Stimulated activated CD8-positive, alpha-beta memory T cell treated with anti-CD3 and anti-CD28 coated beads, Interleukin-4, amount 100 ng/mL, for 24 hours (primary cell): ENCODE measurements around the gene TPD52L1.
"Not testable (repeated sequence)": the region's sequence is repeated elsewhere in the genome, so short reads cannot be mapped to it uniquely, and the experiment has no call there.

Experiments used
- DNase-seq: peaks from one replicate; pipeline ENCODE4 v3.0.0-alpha.2; 2020; ENCODE audit warnings: low read depth

TPD52L1 gene, protein sequence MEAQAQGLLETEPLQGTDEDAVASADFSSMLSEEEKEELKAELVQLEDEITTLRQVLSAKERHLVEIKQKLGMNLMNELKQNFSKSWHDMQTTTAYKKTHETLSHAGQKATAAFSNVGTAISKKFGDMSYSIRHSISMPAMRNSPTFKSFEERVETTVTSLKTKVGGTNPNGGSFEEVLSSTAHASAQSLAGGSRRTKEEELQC

DNA sequence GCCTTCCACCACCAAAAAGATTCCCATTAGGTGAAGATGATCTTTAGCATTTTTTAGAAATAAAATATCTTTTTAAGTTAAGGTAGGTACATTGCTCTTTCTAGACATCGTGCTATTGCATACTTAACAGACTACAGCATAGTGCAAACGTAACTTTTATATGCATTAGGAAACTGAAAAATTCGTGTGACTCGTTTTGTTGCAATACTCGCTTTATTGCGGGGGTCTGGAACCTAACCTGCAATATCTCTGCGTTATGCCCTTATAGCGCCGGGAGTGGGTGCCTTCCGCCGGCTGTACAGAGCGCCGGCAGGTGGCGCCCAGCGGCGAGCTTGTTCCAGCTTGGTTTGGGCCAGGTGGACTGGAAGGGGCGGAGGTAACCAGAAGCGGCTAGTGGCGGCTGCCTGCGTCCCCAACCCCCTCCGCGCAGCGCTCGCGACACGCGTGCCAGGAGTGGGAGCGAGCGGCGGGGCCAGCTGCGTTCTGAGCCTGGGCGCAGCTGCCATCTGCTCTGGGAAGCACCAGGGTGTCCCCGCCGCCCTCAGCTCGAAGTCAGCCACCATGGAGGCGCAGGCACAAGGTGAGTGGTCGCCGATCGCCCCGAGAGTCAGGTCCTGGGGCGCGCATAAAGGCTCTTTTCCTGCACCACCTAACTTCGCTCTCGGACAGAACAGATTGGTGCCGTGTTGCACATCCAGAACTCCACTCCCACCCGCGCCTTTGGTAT is at the start of gene TPD52L1:
TSS of gene TPD52L1 (plus strand) at position 383 of the 727 bp plus-strand sequence. CDS start at position 562, 179 bp downstream.
- DNase-seq: peak; percentile 26

DNA sequence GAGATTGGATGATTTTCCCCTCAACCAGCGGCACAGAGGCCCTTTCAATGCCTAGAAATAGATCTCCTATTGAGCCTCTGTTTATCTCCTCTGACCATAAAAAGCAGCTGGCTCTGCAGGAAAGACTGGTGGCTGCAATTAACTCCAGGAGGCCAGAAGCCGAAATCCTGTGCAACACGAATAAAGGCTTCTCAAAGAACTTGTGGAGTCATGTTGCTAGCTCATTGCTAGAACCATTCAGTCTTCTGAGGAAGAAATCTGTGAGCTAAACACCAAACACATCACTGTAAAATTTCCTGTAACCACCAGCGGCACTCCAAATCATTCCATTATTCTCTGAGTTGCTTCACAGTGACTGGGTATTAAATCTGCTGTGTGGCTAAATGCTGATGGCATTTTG is 49.1 kb upstream of the TPD52L1 start:
- DNase-seq: no peak

GRCh38 chr6:125107048-125107447 is 46.5 kb upstream of the TPD52L1 start:
- no peak for DNase-seq

GRCh38 chr6:125107896-125108295 is 45.7 kb upstream of the TPD52L1 start:
- no peak for DNase-seq

DNA sequence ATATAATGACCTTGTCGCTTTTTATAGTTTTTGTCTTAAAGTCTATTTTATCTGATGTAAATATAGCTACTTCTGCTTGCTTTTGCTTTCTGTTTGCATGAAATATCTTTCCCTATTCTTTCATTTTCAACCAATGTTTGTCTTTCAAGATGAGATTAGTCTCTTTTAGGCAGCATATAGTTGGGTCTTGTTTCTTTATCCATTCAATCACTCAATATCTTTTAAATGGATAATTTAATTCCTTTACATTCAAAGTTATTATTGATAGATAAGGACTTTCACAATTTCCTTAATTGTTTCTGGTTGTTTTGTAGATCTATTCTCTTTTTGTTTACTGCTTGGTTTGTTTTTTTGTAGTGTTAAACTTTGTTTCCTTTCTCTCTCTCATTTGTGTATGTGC is 43.5 kb upstream of the TPD52L1 start:
- no peak for DNase-seq

DNA sequence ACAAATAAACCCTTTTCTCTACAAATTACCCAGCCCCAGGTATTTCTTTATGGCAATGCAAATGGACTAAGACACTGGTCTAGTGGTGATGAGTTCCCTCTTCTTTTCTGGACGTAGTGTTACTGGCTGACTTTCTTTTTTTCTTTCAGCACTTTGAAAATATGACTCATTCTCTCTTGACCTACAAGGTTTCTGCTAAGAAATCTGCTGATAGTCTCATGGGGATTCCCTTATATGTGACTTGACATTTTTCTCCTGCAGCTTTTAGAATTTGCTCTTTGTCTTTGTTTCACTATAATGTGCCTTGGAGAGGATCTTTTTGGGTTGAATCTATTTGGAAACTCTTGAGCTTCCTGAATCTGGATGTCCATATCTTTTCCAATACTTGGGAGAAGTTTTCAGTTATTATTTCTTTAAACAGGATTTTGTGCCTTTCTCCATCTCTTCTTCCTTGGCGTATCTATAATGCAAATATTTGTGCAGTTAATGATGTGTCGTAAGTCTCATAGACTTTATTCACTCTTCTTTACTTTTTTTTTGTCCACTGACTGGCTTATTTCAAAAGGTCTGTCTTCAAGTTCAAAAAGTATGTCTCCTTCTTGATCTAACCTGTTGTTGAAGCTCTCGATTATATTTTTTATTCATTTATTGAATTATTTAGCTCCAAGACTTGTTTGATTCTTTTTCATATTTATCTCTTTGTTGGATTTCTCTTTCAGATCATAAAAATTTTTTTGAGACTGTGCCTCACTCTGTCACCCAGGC is 42.2 kb upstream of the TPD52L1 start:
- no peak for DNase-seq

DNA sequence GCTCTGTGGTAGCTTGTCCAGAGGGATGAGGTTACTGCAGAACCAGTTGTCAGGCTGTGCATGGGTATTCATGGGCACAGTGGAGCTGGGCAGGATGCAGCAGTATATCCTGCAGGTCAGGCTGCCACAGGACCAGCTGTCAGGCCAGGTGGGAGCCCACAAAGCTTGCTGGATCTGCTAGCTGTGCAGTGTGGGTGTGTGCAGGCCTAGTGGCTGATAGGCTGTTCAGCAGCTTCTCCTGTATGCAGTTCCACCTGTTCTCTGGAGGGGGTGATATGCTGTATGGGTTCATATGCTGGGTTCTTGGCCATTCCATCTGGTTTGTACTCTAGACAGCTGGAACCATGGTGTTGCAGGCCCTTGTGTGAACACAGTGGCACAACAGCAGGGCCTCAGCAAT is 40.6 kb upstream of the TPD52L1 start:
- DNase-seq: no peak

- DNase-seq: peak; percentile 27
Measured at GRCh38 chr6:125114248-125114858, 39.2 kb upstream of the TPD52L1 start.

GRCh38 chr6:125116170-125116569 is 37.4 kb upstream of the TPD52L1 start:
- DNase-seq: no peak

GRCh38 chr6:125116710-125117109 is 36.9 kb upstream of the TPD52L1 start:
- DNase-seq: no peak

GRCh38 chr6:125117818-125118217 is 35.8 kb upstream of the TPD52L1 start:
- no peak for DNase-seq

DNA sequence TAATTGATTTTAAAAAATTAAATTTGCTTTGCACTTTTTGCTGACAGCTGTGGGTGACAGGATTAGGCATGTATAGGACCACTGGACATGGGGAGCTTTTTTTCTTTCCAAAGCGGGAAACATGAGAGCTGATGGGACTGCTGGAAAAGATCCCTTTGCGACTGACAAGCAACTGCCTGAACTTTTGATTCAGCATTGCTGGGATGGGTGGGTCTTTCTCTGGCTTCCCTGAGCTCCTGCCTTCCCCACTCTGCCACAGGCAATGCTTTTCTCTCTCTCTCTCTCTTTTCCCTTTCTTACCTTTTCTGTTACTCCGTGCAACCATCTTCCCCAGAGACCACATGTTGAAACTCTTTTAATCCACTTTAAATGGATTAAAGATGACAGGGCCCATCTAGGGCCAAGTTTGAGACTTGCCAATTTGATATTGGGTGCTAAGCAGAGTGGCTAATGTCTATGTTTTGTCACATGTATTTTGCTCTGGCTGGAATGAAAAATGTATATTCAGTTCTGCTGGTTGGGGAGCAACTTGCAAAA is 33.5 kb upstream of the TPD52L1 start:
- DNase-seq: no peak

DNA sequence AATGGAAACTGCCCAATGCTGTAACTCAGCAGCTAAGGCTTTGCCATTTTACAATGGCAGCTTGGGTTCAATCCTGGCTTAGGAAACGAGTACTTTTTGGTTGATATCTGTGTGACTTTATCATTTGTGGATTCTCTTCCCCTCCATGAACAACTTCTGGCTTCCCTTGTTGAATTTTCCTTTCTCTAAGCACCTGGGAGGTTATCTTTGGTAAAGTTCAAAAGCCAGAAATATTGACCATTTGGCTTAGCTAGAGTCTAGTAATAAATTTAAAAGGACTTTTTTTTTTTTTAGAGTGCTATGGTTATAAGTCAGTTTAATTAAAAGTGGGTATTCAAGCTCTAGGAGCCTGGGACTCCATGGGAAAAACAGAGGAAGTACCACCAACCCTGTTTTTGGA is 31.7 kb upstream of the TPD52L1 start:
- no peak for DNase-seq

- DNase-seq: no peak
Measured at GRCh38 chr6:125123051-125123450, 30.5 kb upstream of the TPD52L1 start.

GRCh38 chr6:125123468-125124048 is 30.0 kb upstream of the TPD52L1 start:
- DNase-seq: no peak

DNA sequence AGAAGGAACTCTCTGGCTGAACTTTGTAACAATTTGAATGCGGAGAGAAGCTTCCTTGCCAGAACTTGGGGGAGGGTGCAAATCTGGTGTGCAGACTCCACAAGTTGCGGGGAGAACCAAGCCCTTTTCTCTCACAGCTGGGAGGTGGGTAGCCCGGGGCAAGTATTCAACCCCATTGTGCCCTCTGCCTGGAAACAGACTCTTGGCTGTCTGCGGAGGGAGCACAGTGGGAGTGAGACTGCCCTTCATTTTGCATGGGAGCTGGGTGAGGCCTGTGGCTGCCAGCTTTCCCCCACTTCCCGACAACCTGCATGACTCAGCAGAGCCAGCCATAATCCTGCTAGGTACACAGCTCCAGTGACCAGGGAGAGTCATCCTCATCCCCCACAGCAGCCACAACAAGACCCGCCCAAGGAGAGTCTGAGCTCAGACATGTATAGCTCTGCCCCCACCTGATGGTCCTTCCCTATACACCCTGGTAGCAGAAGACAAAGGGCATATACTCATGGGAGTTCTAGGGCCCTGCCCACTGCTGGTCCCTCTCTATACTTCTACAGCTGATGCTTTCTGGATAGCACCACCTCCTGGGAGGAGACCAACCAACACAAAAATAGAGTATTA is 29.4 kb upstream of the TPD52L1 start:
- no peak for DNase-seq

- DNase-seq: not testable (repeated sequence)
Measured at GRCh38 chr6:125125856-125126255, 27.7 kb upstream of the TPD52L1 start.

DNA sequence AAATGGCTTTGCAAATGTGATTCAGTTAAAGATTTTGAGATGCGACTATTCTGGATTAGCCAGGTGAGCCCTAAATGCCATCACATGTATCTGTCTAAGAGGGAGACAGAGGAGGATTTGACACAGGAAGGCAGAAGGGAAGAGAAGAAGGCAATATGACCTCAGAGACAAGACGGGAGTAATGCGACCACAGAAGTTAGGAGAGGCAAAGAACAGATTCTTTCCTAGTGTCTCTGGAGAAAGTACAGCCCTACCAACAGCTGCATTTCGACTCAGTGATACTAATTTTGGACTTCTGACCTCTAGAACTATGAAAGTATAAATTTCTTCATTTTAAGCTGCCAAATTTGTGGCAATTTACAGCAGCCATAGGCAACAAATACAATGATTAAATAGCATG is 24.2 kb upstream of the TPD52L1 start:
- DNase-seq: no peak

GRCh38 chr6:125132058-125132457 is 21.5 kb upstream of the TPD52L1 start:
- DNase-seq: no peak

DNA sequence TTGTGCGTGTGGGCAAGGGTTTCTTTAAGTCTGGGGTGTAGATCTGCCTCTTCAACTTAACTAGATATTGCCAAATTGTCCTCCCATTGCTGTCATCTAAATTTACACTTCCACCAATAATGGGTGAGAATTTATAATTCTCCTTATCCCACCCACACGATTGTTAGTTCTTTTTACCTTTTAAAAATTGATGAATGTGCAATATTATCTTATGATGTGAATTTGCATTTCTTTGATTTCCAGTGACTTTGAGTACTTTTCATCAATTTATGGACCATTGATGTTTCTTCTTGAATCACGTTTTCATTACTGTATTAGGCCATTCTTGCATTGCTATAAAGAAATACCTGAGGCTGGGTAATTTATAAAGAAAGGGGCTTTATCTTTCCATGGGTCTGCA is 17.2 kb upstream of the TPD52L1 start:
- DNase-seq: no peak

GRCh38 chr6:125138083-125138482 is 15.5 kb upstream of the TPD52L1 start:
- no peak for DNase-seq

GRCh38 chr6:125140808-125141207 is 12.8 kb upstream of the TPD52L1 start:
- DNase-seq: no peak
